SJCRH30 (cell line): ENCODE data around the gene TMEM53. TPM values are rescaled to one million over a fixed set of nuclear protein-coding genes. Genes with fewer than 3 reads are reported as not detected.
A peak's percentile ranks its signal among the peaks of the same experiment; 100 is the strongest.

ENCODE experiments used
- DNase-seq, 2 experiments: peaks; one replicate each; pipeline ENCODE4 v3.0.0-alpha.2; 2015 to 2020
- H3K27ac ChIP-seq: fragments of 250-450 bp; sonication (Bioruptor Pico); 2 replicates; pipeline ENCODE4 v1.5.1; 2020; ENCODE audit warnings: mild to moderate bottlenecking, moderate library complexity
- H3K27me3 ChIP-seq: fragments of 250-450 bp; sonication (Bioruptor Pico); 2 replicates; pipeline ENCODE4 v1.5.1; 2020; ENCODE audit warnings: mild to moderate bottlenecking, moderate library complexity
- H3K36me3 ChIP-seq: fragments of 250-450 bp; sonication (Bioruptor Pico); 2 replicates; pipeline ENCODE4 v1.5.1; 2020; ENCODE audit warnings: mild to moderate bottlenecking, moderate library complexity
- H3K4me1 ChIP-seq: fragments of 250-450 bp; sonication (Bioruptor Pico); 2 replicates; pipeline ENCODE4 v1.5.1; 2020; ENCODE audit warnings: mild to moderate bottlenecking, moderate library complexity
- H3K4me3 ChIP-seq: fragments of 250-450 bp; sonication (Bioruptor Pico); 2 replicates; pipeline ENCODE4 v1.5.1; 2020; ENCODE audit warnings: mild to moderate bottlenecking, moderate library complexity
- H3K9me3 ChIP-seq: fragments of 250-450 bp; sonication (Bioruptor Pico); replicated peaks from 2 replicates; pipeline ENCODE4 v1.5.1; 2020; ENCODE audit warnings: mild to moderate bottlenecking, moderate library complexity
- total RNA-seq: library from RNA; depleted of rRNA; stranded (reverse); fragments of >200 nt; shearing (Covaris generic); gene quantifications from 2 replicates; pipeline ENCODE4 v1.2.3, GENCODE V29; 2014; rRNA removed

The TMEM53 gene
- 1.6 and 2.3 TPM in 2 replicates for total RNA-seq

DNA sequence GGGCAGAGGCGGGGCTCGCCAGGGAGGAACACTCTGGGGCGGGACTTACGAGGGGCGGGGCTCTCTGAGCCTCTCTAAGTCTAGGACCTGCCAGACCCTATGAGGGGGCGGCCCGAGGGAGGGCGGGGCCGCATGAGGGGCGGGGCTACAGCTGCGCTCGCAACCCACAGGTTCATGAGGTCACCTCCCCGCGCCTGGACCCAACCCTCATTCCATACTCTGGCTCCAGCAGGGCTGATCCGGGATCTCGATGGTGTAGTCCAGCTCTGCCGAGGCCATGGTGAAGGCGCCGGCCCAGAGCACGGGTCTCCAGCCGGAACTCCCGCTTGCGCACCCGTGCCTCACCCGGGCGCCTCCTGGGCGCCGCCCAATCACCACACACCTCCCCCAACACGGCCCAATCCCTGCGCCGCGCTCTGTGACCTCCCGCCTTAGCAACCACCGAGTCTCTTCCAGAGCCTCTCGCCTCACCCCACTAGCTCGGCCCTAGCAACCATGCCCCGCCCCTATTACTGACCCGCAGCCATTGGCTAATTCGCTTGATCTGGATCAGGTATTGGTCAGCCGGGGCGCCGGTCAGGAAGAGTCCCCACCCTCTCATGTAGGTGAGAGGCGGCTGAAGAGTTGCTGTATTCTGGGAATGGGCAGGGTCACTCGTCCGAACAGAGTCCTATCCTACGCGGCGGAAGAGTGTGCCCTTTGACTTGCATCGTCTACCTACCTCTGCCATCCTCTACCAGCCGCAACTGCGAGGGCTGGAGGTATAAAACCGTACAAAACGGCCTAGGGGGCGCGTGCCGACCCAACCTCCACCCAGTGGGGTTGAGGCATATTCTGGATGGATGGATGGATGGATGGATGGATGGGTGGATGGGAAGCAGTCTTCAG is at the start of gene TMEM53, which contains the start of gene ARMH1:
Gene TMEM53 (minus strand): TSS at position 369 of the 888 bp plus-strand sequence. CDS start 90 bp downstream, at position 279.
Gene ARMH1 (plus strand): TSS at position 602 of the 888 bp plus-strand sequence. CDS start 14,984 bp downstream, outside the sequence.
- H3K4me1 ChIP-seq = peaks cover 32% of the 10 kb centered on the region
- no peaks in the 10 kb centered on the region for H3K27me3 ChIP-seq
- no peaks in the 10 kb centered on the region; the same call in 1 of the 2 replicates for H3K9me3 ChIP-seq
- peak; percentile 99 for DNase-seq
- no peaks in the 10 kb centered on the region for H3K36me3 ChIP-seq
- peak within 1 kb of the TSS; percentile 61 for H3K27ac ChIP-seq
- peak within 1 kb of the TSS; percentile 79 for H3K4me3 ChIP-seq

DNA sequence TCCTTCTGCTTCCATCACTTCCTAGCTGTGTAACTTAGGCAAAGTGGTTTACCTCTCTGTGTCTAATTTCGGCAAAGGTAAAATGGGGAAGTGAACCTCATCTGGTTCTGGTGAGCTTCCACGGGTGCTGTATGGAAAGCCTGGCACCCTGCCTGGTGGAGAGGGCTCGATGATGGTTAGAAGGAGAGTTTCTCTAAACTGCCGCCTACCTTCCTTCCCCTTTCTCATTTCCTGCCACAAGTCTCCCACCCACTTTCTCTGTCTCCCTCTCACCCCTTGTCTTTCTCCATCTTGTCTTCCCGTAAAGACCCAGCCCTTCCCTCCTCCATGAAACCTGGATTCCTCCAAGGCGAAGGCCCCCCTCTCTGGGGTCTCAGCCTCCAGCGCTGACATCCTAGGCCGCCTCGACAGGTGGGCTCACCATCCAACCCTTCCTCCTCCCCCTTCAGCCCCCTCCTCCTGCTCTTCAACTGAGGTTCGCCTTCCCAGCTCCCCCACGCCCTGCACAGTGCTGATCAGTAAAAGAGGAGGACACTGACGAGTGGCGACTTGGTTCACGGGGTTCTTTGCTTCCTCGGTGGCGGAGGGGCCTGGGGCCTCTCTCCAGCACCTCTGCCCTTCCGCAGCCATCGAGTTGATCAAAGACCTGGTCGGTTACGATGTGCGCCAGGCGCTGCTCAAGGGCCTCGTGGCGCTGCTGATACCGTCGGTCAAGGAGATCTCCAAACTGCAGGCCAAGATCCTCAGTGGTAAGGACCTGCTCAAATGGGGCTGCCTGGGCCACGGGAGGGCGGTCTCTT is 49.4 kb upstream of the TMEM53 start:
- H3K4me3 ChIP-seq = no peak overlapping the region
- no peak overlapping the region for H3K27ac ChIP-seq
- H3K4me1 ChIP-seq = no peaks in the 10 kb centered on the region
- H3K36me3 ChIP-seq = no peaks in the 10 kb centered on the region
- H3K27me3 ChIP-seq = no peaks in the 10 kb centered on the region
- H3K9me3 ChIP-seq = no peaks in the 10 kb centered on the region
- DNase-seq = no peak

DNA sequence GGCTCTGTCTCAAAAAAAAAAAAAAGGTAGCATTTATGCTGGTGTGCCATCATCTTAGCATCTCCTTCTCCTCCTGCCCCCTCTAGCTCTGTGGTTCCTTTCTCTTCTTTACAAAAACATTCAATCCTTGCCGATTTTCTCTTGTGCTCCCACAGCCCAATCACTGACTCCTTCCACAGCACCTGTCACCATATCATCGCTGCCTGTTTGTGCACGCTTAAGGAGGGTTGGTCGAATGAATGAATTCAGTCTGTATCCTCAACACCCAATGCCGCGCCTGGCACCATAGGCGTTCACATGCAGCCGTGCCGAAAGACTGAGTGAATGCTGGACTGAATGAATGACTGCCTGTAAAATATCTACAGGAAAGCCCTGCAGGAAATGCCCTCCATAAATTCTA is 48.8 kb upstream of the TMEM53 start:
- Histone ChIP-seq H3K9me3 (no peaks in the 10 kb centered on the region), H3K36me3 (no peaks in the 10 kb centered on the region), H3K4me3 (no peak overlapping the region), H3K27me3 (no peaks in the 10 kb centered on the region), H3K27ac (no peak overlapping the region), H3K4me1 (no peaks in the 10 kb centered on the region)
- no peak for DNase-seq

DNA sequence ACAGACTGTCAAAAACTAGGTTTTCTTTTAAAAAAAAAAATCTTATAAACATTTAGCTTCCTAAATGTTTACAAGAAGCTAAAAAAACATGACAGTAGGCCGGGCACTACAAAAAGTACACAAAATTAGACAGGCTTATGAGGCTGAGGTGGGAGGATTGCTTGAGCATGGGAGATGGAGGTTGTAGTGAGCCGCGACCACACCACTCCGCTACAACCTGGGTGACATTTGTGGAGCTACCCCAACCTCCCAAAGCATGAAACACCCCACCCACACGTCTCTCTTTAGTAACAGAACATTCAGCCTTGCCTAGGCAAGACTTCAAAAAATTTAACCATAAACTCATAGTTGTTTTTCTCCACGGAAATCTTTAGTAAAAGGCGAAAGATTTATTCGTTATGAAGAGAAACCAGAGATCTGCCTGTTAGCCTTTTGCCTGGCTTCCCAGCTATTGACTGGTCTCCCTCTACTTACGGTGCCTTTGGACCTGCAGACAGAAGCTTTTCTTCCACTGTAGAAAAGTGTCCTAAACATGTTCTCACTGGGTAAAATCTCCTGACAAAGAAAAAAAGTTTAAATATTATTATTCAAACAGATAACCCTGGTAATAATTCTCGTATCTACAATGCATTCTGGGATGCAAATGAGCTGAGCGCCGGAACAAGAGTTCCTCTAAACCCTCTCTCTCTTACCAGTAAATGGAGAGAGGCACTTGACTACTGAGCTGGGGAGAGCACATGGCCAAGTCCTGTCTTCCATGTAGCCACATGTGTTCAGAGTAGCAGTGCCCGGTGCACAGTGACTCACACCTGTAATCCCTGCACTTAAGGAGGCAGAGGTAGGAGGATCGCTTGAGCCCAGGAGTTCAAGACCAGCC is 47.4 kb upstream of the TMEM53 start:
- H3K36me3 ChIP-seq = no peaks in the 10 kb centered on the region
- H3K4me3 ChIP-seq = no peak overlapping the region
- no peaks in the 10 kb centered on the region for H3K4me1 ChIP-seq
- no peaks in the 10 kb centered on the region for H3K27me3 ChIP-seq
- no peaks in the 10 kb centered on the region for H3K9me3 ChIP-seq
- peak; percentile 93 to 97 for DNase-seq
- H3K27ac ChIP-seq = peak overlapping the region; percentile 97

DNA sequence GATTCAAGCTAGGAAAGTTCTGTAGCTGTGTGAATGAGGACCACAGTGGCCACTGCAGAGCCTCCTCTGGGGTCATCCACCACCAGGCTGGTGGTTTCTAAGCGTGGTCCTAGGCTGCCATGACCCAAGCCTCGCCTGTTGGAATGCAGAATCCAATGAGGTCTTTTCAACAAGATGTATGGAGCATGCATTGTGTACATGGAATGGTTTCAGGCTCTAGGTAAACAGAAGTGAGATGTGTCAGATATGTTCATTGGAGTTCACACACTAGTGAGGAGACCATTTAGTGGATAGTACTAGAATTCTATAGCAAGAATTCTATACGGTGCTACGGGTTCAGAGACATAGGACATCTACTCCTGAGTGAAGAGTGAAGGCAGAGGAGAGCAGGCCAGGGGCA is 46.0 kb upstream of the TMEM53 start:
- Histone ChIP-seq H3K27me3 (no peaks in the 10 kb centered on the region), H3K9me3 (no peaks in the 10 kb centered on the region), H3K4me1 (no peaks in the 10 kb centered on the region), H3K4me3 (no peak overlapping the region), H3K36me3 (no peaks in the 10 kb centered on the region), H3K27ac (no peak overlapping the region)
- DNase-seq = no peak

DNA sequence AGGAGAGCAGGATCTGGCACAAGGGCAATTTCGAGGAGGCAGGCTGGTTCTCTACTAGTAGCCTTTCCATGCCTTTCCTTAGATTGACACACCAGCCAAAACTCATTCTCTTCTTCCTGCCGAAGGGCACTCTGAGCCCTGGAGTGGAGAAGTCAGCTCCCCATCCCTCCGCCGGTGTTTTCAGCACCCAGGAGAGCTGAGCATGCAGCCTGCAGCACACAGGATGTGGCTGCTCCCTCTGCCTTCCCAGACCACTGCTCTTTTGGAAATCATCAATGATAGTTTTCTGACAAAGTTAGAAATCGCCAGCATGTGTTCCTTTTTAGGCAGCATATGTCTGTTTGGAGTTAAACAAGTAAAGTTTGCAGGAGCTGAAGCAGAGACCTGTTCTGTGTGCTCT is 45.0 kb upstream of the TMEM53 start:
- no peak for DNase-seq
- Histone ChIP-seq H3K4me3 (no peak overlapping the region), H3K27ac (no peak overlapping the region), H3K9me3 (no peaks in the 10 kb centered on the region), H3K4me1 (no peaks in the 10 kb centered on the region), H3K36me3 (no peaks in the 10 kb centered on the region), H3K27me3 (no peaks in the 10 kb centered on the region)

DNA sequence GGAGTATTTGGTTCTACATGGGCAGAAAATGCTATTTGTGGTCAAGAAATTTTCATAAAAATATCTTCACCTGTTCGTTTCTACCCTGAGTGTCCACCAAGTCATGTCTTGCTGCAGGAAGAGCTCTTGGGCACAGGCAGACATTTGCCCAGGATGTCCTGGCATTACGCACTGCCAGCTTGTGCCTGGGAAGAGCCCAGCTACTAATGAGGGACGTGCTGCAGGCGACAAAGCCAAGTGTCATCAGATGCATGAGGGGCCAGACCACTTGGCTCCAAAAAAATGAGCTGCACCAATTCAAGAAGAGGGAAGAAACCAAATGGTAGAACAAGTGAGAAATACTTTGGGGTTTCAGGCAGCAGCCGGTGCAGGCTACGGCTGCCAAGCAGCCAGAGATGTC is 43.8 kb upstream of the TMEM53 start:
- Histone ChIP-seq H3K27me3 (no peaks in the 10 kb centered on the region), H3K36me3 (no peaks in the 10 kb centered on the region), H3K4me1 (peaks cover 3% of the 10 kb centered on the region; the same call in 1 of the 2 replicates), H3K27ac (no peak overlapping the region), H3K9me3 (no peaks in the 10 kb centered on the region), H3K4me3 (no peak overlapping the region)
- DNase-seq = no peak

DNA sequence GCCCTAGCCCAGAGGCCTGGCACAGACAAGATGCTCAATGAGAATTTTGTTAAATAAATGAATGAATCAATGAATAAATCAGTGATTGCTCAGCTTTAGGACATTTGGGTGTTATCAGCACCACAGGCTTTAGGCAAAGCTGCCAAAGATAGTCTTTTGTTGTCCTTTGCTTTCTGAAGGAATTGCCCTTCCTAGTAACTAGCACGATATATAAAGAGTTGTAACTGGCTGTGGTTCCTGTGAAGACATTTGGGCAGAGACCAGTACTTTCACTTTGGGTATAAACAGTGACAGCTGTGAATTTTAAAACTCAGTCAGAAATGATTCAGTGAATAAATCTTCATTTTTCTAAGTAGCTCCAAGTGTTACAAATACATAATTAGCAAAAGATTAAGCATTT is 43.4 kb upstream of the TMEM53 start:
- Histone ChIP-seq H3K4me1 (peaks cover 3% of the 10 kb centered on the region; the same call in 1 of the 2 replicates), H3K27ac (no peak overlapping the region), H3K36me3 (no peaks in the 10 kb centered on the region), H3K27me3 (no peaks in the 10 kb centered on the region), H3K9me3 (no peaks in the 10 kb centered on the region), H3K4me3 (no peak overlapping the region)
- no peak for DNase-seq

DNA sequence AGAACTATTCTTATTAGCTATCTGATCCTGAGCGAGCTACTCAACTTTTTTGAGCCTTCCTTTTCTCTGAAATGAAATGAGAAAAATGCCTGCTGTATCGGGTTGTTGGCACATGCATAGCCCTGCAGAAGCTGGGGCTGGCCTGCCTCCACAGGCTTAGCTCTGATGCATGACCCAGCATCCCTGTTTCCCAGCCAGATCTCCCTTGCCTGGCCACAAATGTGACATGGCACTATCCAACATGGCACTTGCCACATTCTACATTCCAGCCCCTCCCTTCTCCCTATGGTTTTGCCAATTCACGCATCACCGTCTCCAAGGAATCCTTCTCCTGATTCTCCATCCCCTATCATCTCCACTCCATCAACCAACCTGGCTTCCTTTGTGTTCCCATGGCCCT is 42.9 kb upstream of the TMEM53 start:
- Histone ChIP-seq H3K27me3 (no peaks in the 10 kb centered on the region), H3K9me3 (no peaks in the 10 kb centered on the region), H3K27ac (no peak overlapping the region), H3K4me1 (peaks cover 3% of the 10 kb centered on the region; the same call in 1 of the 2 replicates), H3K36me3 (no peaks in the 10 kb centered on the region), H3K4me3 (no peak overlapping the region)
- no peak for DNase-seq

DNA sequence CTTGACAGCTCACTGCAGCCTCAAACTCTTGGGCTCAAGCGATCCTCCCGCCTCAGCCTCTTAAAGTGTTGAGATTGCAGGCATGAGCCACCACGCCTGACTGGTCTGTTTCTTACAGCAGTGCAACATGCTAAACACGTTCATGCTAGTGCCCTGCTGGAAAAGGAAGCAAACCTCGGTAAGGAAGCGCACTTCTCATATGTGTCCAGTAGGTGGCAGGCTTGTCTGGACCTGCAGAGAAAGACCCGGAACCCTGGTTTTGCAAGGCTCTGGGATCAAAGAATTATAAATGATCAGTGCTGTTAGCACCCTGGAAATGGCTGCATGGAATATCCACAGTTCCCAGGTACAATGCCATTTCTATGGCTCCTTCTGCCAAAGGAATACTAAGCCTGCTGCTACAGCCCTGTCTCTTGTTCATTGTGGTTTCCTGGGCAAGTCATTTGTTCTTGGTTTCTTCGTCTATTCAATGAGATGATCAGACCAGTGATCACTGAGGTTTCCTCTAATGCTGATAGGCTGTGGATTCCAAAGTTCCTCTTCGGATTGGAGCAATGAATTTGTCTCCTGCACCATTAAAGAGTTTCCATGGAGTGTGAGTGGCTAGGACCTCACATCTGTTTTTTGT is 40.8 kb upstream of the TMEM53 start:
- Histone ChIP-seq H3K27me3 (no peaks in the 10 kb centered on the region), H3K4me3 (no peak overlapping the region), H3K27ac (no peak overlapping the region), H3K4me1 (peaks cover 3% of the 10 kb centered on the region; the same call in 1 of the 2 replicates), H3K9me3 (no peaks in the 10 kb centered on the region), H3K36me3 (no peaks in the 10 kb centered on the region)
- DNase-seq = peak; percentile 56 to 85

DNA sequence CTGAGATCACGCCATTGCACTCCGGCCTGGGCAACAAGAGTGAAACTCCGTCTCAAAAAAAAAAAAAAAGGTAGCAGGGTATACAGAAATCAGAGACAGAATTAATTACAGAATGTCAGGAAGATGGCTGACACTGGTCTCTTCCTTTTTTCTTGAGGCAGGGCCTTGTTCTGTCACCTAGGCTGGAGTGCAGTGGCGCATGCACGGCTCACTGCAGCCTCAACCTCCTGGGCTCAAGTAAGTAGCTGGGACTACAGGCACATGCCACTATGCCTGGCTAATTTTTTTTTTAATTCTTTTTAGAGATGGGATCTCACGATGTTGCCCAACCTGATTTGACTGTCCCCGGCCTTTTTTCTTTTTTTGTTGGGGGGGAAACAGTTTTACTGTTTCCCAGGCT is 40.3 kb upstream of the TMEM53 start:
- no peak for DNase-seq
- no peak overlapping the region for H3K27ac ChIP-seq
- peaks cover 3% of the 10 kb centered on the region; the same call in 1 of the 2 replicates for H3K4me1 ChIP-seq
- H3K27me3 ChIP-seq = no peaks in the 10 kb centered on the region
- no peak overlapping the region for H3K4me3 ChIP-seq
- no peaks in the 10 kb centered on the region for H3K36me3 ChIP-seq
- H3K9me3 ChIP-seq = no peaks in the 10 kb centered on the region

DNA sequence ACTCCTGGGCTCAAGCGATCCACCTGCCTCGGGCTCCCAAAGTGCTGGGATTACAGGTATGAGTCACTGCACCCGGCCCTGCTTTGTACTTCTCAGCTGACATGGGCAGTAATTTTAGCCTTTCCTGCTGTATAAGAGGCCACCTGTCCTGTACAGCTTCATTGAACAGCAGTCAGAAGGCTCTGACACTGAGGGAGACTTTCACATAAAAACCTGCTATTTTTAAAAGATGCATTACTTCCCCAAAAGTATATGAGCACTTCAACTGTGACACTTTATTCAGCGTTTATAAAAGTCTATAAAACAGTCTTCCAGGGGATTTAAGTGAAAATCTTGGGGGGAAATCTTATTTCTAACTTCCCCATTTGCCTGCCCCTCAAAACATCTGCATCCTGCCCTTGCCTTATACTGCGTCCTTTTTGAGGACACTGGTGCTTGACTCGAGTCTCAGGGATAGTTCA is 39.1 kb upstream of the TMEM53 start:
- no peaks in the 10 kb centered on the region for H3K36me3 ChIP-seq
- H3K4me1 ChIP-seq = peaks cover 3% of the 10 kb centered on the region; the same call in 1 of the 2 replicates
- H3K27me3 ChIP-seq = no peaks in the 10 kb centered on the region
- H3K27ac ChIP-seq = no peak overlapping the region
- H3K4me3 ChIP-seq = no peak overlapping the region
- peak; percentile 29 to 48 for DNase-seq
- H3K9me3 ChIP-seq = no peaks in the 10 kb centered on the region

DNA sequence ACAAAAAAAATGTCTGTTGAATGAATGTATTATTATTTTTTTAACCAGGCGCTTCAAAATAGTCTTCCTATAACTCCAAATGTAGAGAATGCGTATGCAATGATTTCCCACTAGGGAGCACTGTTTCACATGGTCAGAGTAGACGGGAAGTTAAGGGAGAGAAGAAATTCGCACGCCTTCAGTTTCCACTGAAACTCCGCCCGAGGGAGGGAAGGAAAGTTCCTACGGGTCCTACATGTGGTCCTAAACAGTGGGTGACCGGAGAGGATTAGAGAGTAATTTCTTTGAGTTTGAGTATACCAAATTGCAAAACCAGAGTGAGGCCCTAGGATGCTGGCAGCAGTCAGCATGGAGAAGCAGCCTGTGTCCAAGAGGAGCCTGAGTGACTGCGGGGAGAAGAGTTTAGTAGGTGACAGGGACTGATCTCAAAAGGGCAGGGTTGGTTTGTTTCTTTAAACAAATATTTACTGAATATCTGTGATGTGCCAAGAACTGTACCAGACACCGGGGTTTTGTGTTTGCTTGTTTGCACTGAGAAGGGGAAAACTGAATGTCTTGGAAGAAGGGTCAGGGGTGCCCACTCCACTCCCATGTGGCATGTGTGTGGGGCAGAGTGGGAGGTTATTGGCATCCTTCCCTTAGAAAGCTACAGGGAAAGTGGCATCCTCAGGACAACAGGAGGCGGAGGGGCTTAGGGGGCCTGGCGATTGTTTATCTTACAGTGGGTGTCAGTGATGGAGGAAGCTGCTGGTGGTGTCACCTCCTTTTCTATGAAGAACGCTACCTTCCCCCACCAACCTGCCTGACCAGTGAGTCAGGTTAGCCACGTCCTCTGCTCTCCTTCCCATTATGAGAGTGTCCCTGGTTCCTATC is 33.9 kb upstream of the TMEM53 start:
- peak; percentile 45 to 76 for DNase-seq
- no peak overlapping the region for H3K4me3 ChIP-seq
- no peak overlapping the region for H3K27ac ChIP-seq
- H3K27me3 ChIP-seq = peaks cover 4% of the 10 kb centered on the region
- no peaks in the 10 kb centered on the region for H3K9me3 ChIP-seq
- H3K36me3 ChIP-seq = no peaks in the 10 kb centered on the region
- H3K4me1 ChIP-seq = peaks cover 1% of the 10 kb centered on the region; the same call in 1 of the 2 replicates
